Measurements from ENCODE around the gene ACTMAP. TPM values are rescaled to one million over a fixed set of nuclear protein-coding genes. Genes with fewer than 3 reads are reported as not detected.

The ACTMAP gene
- polyA plus RNA-seq, 2 donors = 3.1 to 6.8 TPM

DNA sequence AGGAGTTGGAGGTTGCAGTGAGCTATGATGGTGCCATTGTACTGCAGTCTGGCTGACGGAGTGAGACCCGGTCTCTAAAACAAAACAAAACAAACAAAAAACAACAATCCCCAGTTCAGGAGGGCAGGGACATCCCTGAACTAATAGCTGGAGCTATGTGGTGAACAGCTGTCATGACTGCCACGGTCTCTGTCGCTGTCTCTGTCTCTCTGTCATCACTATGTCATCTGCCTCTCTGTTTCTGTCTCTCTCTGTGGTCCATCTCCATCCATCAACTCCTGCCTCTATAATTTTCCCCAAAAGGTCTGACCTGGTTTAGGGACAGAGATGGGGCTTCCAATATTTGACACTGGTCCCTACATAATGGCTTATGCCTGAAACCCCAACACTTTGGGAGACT, 26.0 kb downstream of the ACTMAP start:
- H3K9me3 ChIP-seq (ENCODE audit: control insufficient read depth in 2 of 2, insufficient read depth in 1 of 2, low read depth in 1 of 2, low read length in 1 of 2) = no peaks in the 10 kb centered on the region
- peaks cover 12 to 39% of the 10 kb centered on the region in 2 donors for H3K36me3 ChIP-seq (ENCODE audit: control insufficient read depth in 2 of 2, insufficient read depth in 2 of 2, low read length in 1 of 2)
- H3K27ac ChIP-seq (ENCODE audit: low read depth in 2 of 2, low read length in 1 of 2) = peak overlapping the region in 1 of 2 donors; percentile 33
- 90 to 93% methylated on average over 4 of the region's 4 CpGs for WGBS, 2 donors
- no peaks in the 10 kb centered on the region for H3K27me3 ChIP-seq (ENCODE audit: control insufficient read depth in 1 of 2, insufficient read depth in 2 of 2, low read length in 2 of 2)
- peak overlapping the region in 1 of 2 donors; percentile 21 for H3K4me3 ChIP-seq (ENCODE audit: low read depth in 1 of 2, low read length in 2 of 2)
- H3K4me1 ChIP-seq (ENCODE audit: control insufficient read depth in 2 of 2, insufficient read depth in 2 of 2, low read length in 1 of 2) = peaks cover 0 to 2% of the 10 kb centered on the region in 2 donors

DNA sequence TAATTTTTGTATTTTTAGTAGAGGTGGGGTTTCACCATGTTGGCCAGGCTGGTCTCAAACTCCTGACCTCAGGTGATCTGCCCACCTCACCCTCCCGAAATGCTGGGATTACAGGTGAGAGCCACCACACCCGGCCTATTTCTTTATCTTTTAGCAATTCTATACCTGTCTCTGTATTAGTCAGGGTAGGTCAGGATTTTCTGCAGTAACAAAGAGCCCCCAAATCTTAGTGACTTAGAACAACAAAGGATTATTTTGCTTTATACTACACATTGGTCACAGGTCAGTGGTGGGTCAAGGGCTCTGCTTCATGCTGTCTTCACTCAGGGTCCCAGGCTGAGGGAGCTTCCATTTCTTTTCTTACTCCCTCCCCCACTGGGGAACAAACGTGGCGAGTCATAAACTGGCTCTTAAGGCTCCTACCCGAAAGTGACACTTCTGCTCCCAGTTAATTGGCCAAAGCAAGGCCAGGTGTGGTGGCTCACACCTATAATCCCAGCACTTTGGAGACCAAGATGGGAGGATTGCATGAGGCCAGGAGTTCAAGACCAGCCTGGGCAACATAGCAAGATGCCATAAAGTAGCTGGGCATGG, 26.5 kb downstream of the ACTMAP start:
- H3K9me3 ChIP-seq (ENCODE audit: control insufficient read depth in 2 of 2, insufficient read depth in 1 of 2, low read depth in 1 of 2, low read length in 1 of 2) = no peaks in the 10 kb centered on the region
- 85 to 91% methylated on average over 5 of the region's 5 CpGs for WGBS, 2 donors
- peaks cover 0 to 2% of the 10 kb centered on the region in 2 donors for H3K4me1 ChIP-seq (ENCODE audit: control insufficient read depth in 2 of 2, insufficient read depth in 2 of 2, low read length in 1 of 2)
- peak overlapping the region in 1 of 2 donors; percentile 33 for H3K27ac ChIP-seq (ENCODE audit: low read depth in 2 of 2, low read length in 1 of 2)
- H3K4me3 ChIP-seq (ENCODE audit: low read depth in 1 of 2, low read length in 2 of 2) = peak overlapping the region in 1 of 2 donors; percentile 21
- peaks cover 12 to 36% of the 10 kb centered on the region in 2 donors for H3K36me3 ChIP-seq (ENCODE audit: control insufficient read depth in 2 of 2, insufficient read depth in 2 of 2, low read length in 1 of 2)
- H3K27me3 ChIP-seq (ENCODE audit: control insufficient read depth in 1 of 2, insufficient read depth in 2 of 2, low read length in 2 of 2) = no peaks in the 10 kb centered on the region

DNA sequence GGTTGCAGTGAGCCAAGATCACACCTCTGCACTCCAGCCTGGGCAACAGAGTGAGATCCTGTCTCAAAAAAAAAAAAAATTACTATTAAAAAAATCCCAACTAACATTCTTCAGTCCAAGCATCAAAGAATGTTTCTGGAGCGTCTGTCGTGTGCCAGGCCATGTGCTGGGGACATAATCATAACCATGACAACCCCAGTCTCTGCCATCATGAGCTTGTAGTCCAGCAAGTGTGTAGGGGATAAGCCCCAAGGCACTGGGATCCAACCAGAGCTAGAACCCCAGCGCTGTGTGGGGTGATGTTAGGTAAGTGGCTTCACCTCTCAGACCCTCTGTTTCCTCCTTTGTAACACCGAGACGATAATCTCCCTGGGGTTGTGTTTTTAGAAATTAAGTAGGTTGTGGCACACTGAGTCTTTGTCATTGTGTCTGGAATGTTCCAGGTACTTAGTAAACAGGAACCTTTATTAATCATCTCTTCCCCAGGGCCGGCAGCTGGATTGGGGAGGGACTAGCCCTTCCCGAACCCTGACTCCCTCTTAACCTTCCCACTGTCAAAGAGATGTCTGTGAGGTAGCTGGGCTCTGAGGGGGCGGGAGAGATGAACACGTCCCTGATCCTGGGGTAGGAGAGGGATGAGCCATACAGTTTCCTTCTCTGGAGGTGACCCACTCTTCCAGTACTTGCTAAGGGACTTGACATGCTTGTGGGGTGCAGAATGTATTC, 28.2 kb downstream of the ACTMAP start:
- H3K4me3 ChIP-seq (ENCODE audit: low read depth in 1 of 2, low read length in 2 of 2) = peak overlapping the region; percentile 27 to 95
- peaks cover 0 to 2% of the 10 kb centered on the region in 2 donors for H3K4me1 ChIP-seq (ENCODE audit: control insufficient read depth in 2 of 2, insufficient read depth in 2 of 2, low read length in 1 of 2)
- no peaks in the 10 kb centered on the region for H3K9me3 ChIP-seq (ENCODE audit: control insufficient read depth in 2 of 2, insufficient read depth in 1 of 2, low read depth in 1 of 2, low read length in 1 of 2)
- WGBS, 2 donors = 50 to 54% methylated on average over 9 of the region's 9 CpGs
- H3K27me3 ChIP-seq (ENCODE audit: control insufficient read depth in 1 of 2, insufficient read depth in 2 of 2, low read length in 2 of 2) = no peaks in the 10 kb centered on the region
- H3K27ac ChIP-seq (ENCODE audit: low read depth in 2 of 2, low read length in 1 of 2) = peak overlapping the region; percentile 73 to 93
- peaks cover 12 to 24% of the 10 kb centered on the region in 2 donors for H3K36me3 ChIP-seq (ENCODE audit: control insufficient read depth in 2 of 2, insufficient read depth in 2 of 2, low read length in 1 of 2)

DNA sequence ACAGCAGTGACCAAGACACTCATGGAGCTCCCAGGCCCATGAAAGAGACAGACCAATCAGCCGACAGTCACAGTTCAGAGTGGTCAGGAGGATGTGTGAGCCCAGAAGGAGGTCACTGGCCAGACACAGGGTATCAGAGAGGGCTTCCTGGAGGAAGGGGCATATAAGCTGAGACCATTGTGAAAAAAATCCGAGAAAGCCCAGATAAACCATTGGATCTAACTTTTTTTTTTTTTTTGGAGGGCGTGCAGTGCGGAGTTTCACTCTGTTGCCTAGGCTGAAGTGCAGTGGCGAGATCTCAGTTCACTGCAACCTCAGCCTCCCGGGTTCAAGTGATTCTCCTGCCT, 29.2 kb downstream of the ACTMAP start:
- H3K9me3 ChIP-seq (ENCODE audit: control insufficient read depth in 2 of 2, insufficient read depth in 1 of 2, low read depth in 1 of 2, low read length in 1 of 2) = no peaks in the 10 kb centered on the region
- peak overlapping the region in 1 of 2 donors; percentile 95 for H3K4me3 ChIP-seq (ENCODE audit: low read depth in 1 of 2, low read length in 2 of 2)
- WGBS, 2 donors = 84 to 87% methylated on average over 6 of the region's 6 CpGs
- peak overlapping the region; percentile 66 to 93 for H3K27ac ChIP-seq (ENCODE audit: low read depth in 2 of 2, low read length in 1 of 2)
- peaks cover 8 to 16% of the 10 kb centered on the region in 2 donors for H3K36me3 ChIP-seq (ENCODE audit: control insufficient read depth in 2 of 2, insufficient read depth in 2 of 2, low read length in 1 of 2)
- H3K27me3 ChIP-seq (ENCODE audit: control insufficient read depth in 1 of 2, insufficient read depth in 2 of 2, low read length in 2 of 2) = no peaks in the 10 kb centered on the region
- H3K4me1 ChIP-seq (ENCODE audit: control insufficient read depth in 2 of 2, insufficient read depth in 2 of 2, low read length in 1 of 2) = peaks cover 0 to 2% of the 10 kb centered on the region in 2 donors

DNA sequence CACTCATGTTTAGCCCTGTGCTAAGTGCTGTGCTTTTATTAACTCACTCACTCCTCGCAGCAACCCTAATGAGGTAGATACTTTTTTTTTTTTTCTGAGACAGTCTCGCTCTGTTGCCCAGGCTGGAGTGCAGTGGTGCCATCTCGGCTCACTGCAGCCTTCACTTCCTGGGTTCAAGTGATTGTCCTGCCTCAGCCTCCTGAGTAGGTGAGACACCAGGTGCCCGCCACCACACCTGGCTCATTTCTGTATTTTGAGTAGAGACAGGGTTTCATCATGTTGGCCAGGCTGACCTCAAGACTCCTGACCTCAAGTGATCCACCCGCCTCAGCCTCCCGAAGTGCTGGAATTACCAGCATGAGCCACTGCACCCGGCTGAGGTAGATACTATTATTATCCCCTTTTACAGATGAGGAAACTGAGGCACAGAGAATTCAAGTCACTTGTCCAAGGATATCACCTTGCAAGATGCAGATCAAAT, 30.8 kb downstream of the ACTMAP start:
- peaks cover 0 to 2% of the 10 kb centered on the region in 2 donors for H3K4me1 ChIP-seq (ENCODE audit: control insufficient read depth in 2 of 2, insufficient read depth in 2 of 2, low read length in 1 of 2)
- no peaks in the 10 kb centered on the region for H3K9me3 ChIP-seq (ENCODE audit: control insufficient read depth in 2 of 2, insufficient read depth in 1 of 2, low read depth in 1 of 2, low read length in 1 of 2)
- WGBS, 2 donors = 26 to 38% methylated on average over 7 of the region's 7 CpGs
- no peaks in the 10 kb centered on the region for H3K27me3 ChIP-seq (ENCODE audit: control insufficient read depth in 1 of 2, insufficient read depth in 2 of 2, low read length in 2 of 2)
- H3K27ac ChIP-seq (ENCODE audit: low read depth in 2 of 2, low read length in 1 of 2) = peak overlapping the region; percentile 98 to 100
- peaks cover 0 to 7% of the 10 kb centered on the region in 2 donors for H3K36me3 ChIP-seq (ENCODE audit: control insufficient read depth in 2 of 2, insufficient read depth in 2 of 2, low read length in 1 of 2)
- H3K4me3 ChIP-seq (ENCODE audit: low read depth in 1 of 2, low read length in 2 of 2) = peak overlapping the region; percentile 85 to 95

DNA sequence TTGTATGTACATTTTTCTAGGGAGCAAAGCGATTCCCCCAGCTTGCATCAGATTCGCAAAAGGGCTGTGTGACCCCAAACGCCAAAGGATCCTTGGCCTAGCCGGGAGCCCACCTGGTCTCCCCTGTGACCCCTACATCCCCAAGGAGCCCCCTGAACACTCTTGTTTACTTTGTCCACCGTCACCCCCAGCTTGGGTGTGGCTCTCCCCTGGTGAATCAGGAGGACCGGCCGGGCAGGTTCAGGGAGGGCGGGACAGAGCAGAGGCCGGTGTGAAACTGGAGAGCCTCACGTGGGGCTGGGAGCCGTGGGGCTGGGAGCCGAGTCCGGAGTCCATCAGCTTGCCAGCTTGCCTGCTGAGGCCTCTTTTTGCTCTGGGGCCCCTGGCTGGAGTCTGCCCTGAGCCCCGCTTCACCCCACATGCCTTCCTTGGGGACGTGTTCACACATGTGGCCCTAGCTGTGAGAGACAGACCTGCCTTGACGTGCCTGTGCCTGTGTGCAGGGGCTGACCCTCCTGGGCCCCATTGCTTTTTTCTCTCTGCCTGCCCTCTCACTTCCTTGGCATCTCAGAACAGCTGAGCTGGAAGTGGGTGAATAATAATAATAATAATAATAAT, 31.4 kb downstream of the ACTMAP start:
- peak overlapping the region; percentile 85 to 95 for H3K4me3 ChIP-seq (ENCODE audit: low read depth in 1 of 2, low read length in 2 of 2)
- H3K27me3 ChIP-seq (ENCODE audit: control insufficient read depth in 1 of 2, insufficient read depth in 2 of 2, low read length in 2 of 2) = no peaks in the 10 kb centered on the region
- WGBS, 2 donors = 9 to 10% methylated on average over 16 of the region's 16 CpGs
- peak overlapping the region; percentile 98 to 100 for H3K27ac ChIP-seq (ENCODE audit: low read depth in 2 of 2, low read length in 1 of 2)
- peaks cover 0 to 6% of the 10 kb centered on the region in 2 donors for H3K4me1 ChIP-seq (ENCODE audit: control insufficient read depth in 2 of 2, insufficient read depth in 2 of 2, low read length in 1 of 2)
- H3K36me3 ChIP-seq (ENCODE audit: control insufficient read depth in 2 of 2, insufficient read depth in 2 of 2, low read length in 1 of 2) = peaks cover 0 to 5% of the 10 kb centered on the region in 2 donors
- H3K9me3 ChIP-seq (ENCODE audit: control insufficient read depth in 2 of 2, insufficient read depth in 1 of 2, low read depth in 1 of 2, low read length in 1 of 2) = no peaks in the 10 kb centered on the region

DNA sequence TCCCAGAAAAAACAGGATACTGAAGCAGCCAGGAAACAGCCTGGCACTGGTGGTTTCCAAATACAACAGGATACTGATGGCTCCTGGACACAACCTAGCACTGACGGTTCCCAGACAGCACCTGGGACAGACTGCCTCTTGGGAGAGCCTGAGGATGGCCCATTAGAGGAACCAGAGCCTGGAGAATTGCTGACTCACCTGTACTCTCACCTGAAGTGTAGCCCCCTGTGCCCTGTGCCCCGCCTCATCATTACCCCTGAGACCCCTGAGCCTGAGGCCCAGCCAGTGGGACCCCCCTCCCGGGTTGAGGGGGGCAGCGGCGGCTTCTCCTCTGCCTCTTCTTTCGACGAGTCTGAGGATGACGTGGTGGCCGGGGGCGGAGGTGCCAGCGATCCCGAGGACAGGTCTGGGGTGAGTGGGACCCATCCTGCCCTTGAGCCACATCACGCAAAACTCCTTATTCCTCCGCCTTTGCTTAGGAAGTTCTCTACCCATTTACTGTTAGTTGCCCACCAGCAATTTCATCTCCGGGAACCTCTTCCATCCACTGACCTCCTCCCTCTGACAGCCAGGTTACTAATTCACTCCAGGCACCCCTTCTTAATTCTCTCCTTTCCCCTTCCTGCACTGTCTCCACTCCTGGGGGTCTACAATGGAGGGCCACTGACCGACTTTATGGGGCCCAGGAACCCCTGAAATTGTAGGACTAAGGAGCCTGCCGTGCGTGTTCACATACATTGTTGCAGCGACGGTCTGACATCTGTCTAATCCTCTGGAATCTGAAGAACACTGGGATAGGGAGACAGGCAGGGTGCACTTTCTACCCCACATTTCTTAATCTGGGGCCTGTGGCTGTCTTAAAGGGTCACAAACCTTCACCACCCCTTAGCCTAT, 32.1 kb downstream of the ACTMAP start:
- H3K9me3 ChIP-seq (ENCODE audit: control insufficient read depth in 2 of 2, insufficient read depth in 1 of 2, low read depth in 1 of 2, low read length in 1 of 2) = no peaks in the 10 kb centered on the region
- no peaks in the 10 kb centered on the region for H3K27me3 ChIP-seq (ENCODE audit: control insufficient read depth in 1 of 2, insufficient read depth in 2 of 2, low read length in 2 of 2)
- peaks cover 0 to 6% of the 10 kb centered on the region in 2 donors for H3K4me1 ChIP-seq (ENCODE audit: control insufficient read depth in 2 of 2, insufficient read depth in 2 of 2, low read length in 1 of 2)
- peak overlapping the region; percentile 85 to 95 for H3K4me3 ChIP-seq (ENCODE audit: low read depth in 1 of 2, low read length in 2 of 2)
- H3K27ac ChIP-seq (ENCODE audit: low read depth in 2 of 2, low read length in 1 of 2) = peak overlapping the region; percentile 98 to 100
- 20 to 28% methylated on average over 19 to 20 of the region's 20 CpGs for WGBS, 2 donors
- peaks cover 0 to 3% of the 10 kb centered on the region in 2 donors for H3K36me3 ChIP-seq (ENCODE audit: control insufficient read depth in 2 of 2, insufficient read depth in 2 of 2, low read length in 1 of 2)

DNA sequence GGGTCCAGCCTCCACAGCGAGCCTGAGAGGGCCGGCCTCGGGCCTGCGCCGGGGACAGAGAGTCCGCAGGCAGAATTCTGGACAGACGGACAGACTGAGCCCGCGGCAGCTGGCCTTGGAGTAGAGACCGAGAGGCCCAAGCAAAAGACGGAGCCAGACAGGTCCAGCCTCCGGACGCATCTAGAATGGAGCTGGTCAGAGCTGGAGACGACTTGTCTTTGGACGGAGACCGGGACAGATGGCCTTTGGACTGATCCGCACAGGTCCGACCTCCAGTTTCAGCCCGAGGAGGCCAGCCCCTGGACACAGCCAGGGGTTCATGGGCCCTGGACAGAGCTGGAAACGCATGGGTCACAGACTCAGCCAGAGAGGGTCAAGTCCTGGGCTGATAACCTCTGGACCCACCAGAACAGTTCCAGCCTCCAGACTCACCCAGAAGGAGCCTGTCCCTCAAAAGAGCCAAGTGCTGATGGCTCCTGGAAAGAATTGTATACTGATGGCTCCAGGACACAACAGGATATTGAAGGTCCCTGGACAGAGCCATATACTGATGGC, 32.9 kb downstream of the ACTMAP start:
- Histone ChIP-seq H3K27ac (ENCODE audit: low read depth in 2 of 2, low read length in 1 of 2) (peak overlapping the region; percentile 98 to 100), H3K4me1 (ENCODE audit: control insufficient read depth in 2 of 2, insufficient read depth in 2 of 2, low read length in 1 of 2) (peaks cover 0 to 6% of the 10 kb centered on the region in 2 donors), H3K9me3 (ENCODE audit: control insufficient read depth in 2 of 2, insufficient read depth in 1 of 2, low read depth in 1 of 2, low read length in 1 of 2) (no peaks in the 10 kb centered on the region), H3K27me3 (ENCODE audit: control insufficient read depth in 1 of 2, insufficient read depth in 2 of 2, low read length in 2 of 2) (no peaks in the 10 kb centered on the region), H3K4me3 (ENCODE audit: low read depth in 1 of 2, low read length in 2 of 2) (peak overlapping the region; percentile 85 to 95), H3K36me3 (ENCODE audit: control insufficient read depth in 2 of 2, insufficient read depth in 2 of 2, low read length in 1 of 2) (peaks cover 0 to 2% of the 10 kb centered on the region in 2 donors)
- WGBS, 2 donors = 1 to 2% methylated on average over 20 of the region's 20 CpGs

Data from esophagus (tissue), 2 donors.